ENCODE measurements around the gene FADS1.

The FADS1 gene

GRCh38 chr11:61762798-61763197 lies 54.0 kb downstream of the FADS1 start:
- no peak for DNase-seq (ENCODE audit: low read depth in 3 of 3)

GRCh38 chr11:61762223-61762615 lies 54.6 kb downstream of the FADS1 start:
- no peak for DNase-seq (ENCODE audit: low read depth in 3 of 3)

- no peak for DNase-seq (ENCODE audit: low read depth in 3 of 3)
Observed at GRCh38 chr11:61761440-61762222, 55.2 kb downstream of the FADS1 start.

- no peak for DNase-seq (ENCODE audit: low read depth in 3 of 3)
Observed at GRCh38 chr11:61760946-61761345, 55.9 kb downstream of the FADS1 start.

GRCh38 chr11:61757213-61757862 lies 59.5 kb downstream of the FADS1 start:
- DNase-seq (ENCODE audit: low read depth in 3 of 3) = no peak

- DNase-seq (ENCODE audit: low read depth in 3 of 3) = no peak
Observed at GRCh38 chr11:61756452-61757212, 60.2 kb downstream of the FADS1 start.

GRCh38 chr11:61756147-61756451 lies 60.7 kb downstream of the FADS1 start:
- no peak for DNase-seq (ENCODE audit: low read depth in 3 of 3)

- no peak for DNase-seq (ENCODE audit: low read depth in 3 of 3)
Observed at GRCh38 chr11:61754534-61755482, 62.0 kb downstream of the FADS1 start.

GRCh38 chr11:61753672-61754071 lies 63.1 kb downstream of the FADS1 start:
- no peak for DNase-seq (ENCODE audit: low read depth in 3 of 3)

- no peak for DNase-seq (ENCODE audit: low read depth in 3 of 3)
Observed at GRCh38 chr11:61752925-61753521, 63.8 kb downstream of the FADS1 start.

GRCh38 chr11:61752117-61752924 lies 64.5 kb downstream of the FADS1 start, which contains the start of gene MYRF:
Gene MYRF, plus strand, starts transcription at chr11:61752636. Its CDS starts 109 bp downstream, at chr11:61752745.
- peak; percentile 22 to 45 (median 23) for DNase-seq (ENCODE audit: low read depth in 3 of 3)

GRCh38 chr11:61751384-61751783 lies 65.4 kb downstream of the FADS1 start:
- DNase-seq (ENCODE audit: low read depth in 3 of 3) = no peak

- no peak for DNase-seq (ENCODE audit: low read depth in 3 of 3)
Observed at GRCh38 chr11:61750631-61751273, 66.1 kb downstream of the FADS1 start.
